A549 (cell line): ENCODE results near the gene AMDHD1. TPM values are rescaled to one million over a fixed set of nuclear protein-coding genes. Genes with fewer than 3 reads are reported as not detected.

Source experiments
- ATAC-seq, 2 experiments: fragments of 200-7000 bp in 1 of 2; fragments of >200 bp in 1 of 2; cut with Nextera tagmentation in 1 of 2; cut with Tn5 transposase in 1 of 2; 3 replicates each; pipeline versions ENCODE4 v1.8.0 to v1.9.1; 2018 to 2020; ENCODE audit warnings: mild to moderate bottlenecking in 1 of 2, moderate library complexity in 1 of 2
- CTCF ChIA-PET: fragments of 300-600 bp; sonication (Branson Sonifier 250); formaldehyde crosslinking; extraction: SDS; loops from one replicate; lab custom pipeline; 2021; ENCODE audit warnings: antibody characterized with exemption, inconsistent platforms; lab: Yijun Ruan, JAX
- POLR2A ChIA-PET: fragments of 350-600 bp; formaldehyde crosslinking; extraction: SDS; loops from one replicate; lab custom pipeline; 2021; ENCODE audit warnings: antibody characterized with exemption, inconsistent platforms; lab: Yijun Ruan, JAX
- DNase-seq, 2 experiments: peaks; one replicate each; pipeline versions ENCODE4 v3.0.0 to v3.0.0-alpha.2; 2011 to 2016; ENCODE audit warnings: low read depth in 1 of 2, low spot score in 1 of 2
- FAIRE-seq: peaks from 2 replicates; lab custom pipeline; 2011; peaks lifted over from hg19 to GRCh38; lab: Jason Lieb, UNC
- H3K27ac ChIP-seq, 2 experiments: fragments of >200 bp; sonication (Bioruptor Twin); formaldehyde crosslinking; 3 replicates each; pipeline ENCODE4 v1.5.1; 2016 to 2017
- H3K4me1 ChIP-seq: fragments of >200 bp; sonication (Bioruptor Twin); formaldehyde crosslinking; 3 replicates; pipeline ENCODE4 v1.6.1; 2016
- H3K4me2 ChIP-seq: fragments of >200 bp; sonication (Bioruptor Twin); formaldehyde crosslinking; 3 replicates; pipeline ENCODE4 v1.6.1; 2016
- H3K4me3 ChIP-seq: fragments of >200 bp; sonication (Bioruptor Twin); formaldehyde crosslinking; 3 replicates; pipeline ENCODE4 v1.5.1; 2016
- H3K9me3 ChIP-seq: fragments of >200 bp; sonication (Bioruptor Twin); formaldehyde crosslinking; 3 replicates; pipeline ENCODE4 v1.6.1; 2016
- BCL3 ChIP-seq: fragments of >200 bp; sonication (Bioruptor Twin); formaldehyde crosslinking; IDR thresholded peaks from 3 replicates; pipeline ENCODE4 v1.6.1; 2016
- CBX8 ChIP-seq: fragments of 200-600 bp; sonication (generic); IDR thresholded peaks from 2 replicates; pipeline ENCODE4 v1.6.1; 2016
- CHD2 ChIP-seq: fragments of 150-350 bp; IDR thresholded peaks from 2 replicates; pipeline ENCODE4 v1.6.1; 2014; ENCODE audit warnings: low read length; ENCODE audit not compliant: partially characterized antibody
- CHD4 ChIP-seq: fragments of 200-600 bp; sonication (generic); IDR thresholded peaks from 2 replicates; pipeline ENCODE4 v1.6.1; 2016; ENCODE audit warnings: antibody characterized with exemption, mild to moderate bottlenecking, borderline replicate concordance
- E2F6 ChIP-seq: IDR thresholded peaks from 2 replicates; pipeline ENCODE4 v1.6.1; 2012; ENCODE audit warnings: low read depth, borderline replicate concordance
- EHMT2 ChIP-seq: fragments of 200-600 bp; sonication (generic); IDR thresholded peaks from 2 replicates; pipeline ENCODE4 v1.6.1; 2016; ENCODE audit warnings: antibody characterized with exemption, low read depth, mild to moderate bottlenecking, moderate library complexity
- EP300 ChIP-seq, 2 experiments: fragments of >200 bp; sonication (Bioruptor Twin); formaldehyde crosslinking; IDR thresholded peaks; 2 replicates in 1 of 2; 3 replicates in 1 of 2; pipeline ENCODE4 v1.6.1; 2016 to 2017
- FOSL2 ChIP-seq, 2 experiments: fragments of 450-650 bp in 1 of 2; fragments of >200 bp in 1 of 2; sonication (Bioruptor Twin) in 1 of 2; formaldehyde crosslinking; IDR thresholded peaks; 2 replicates each; pipeline versions ENCODE4 v1.5.0 to v1.6.1; 2016 to 2020; ENCODE audit warnings: mild to moderate bottlenecking in 1 of 2, moderate library complexity in 1 of 2
- FOXS1 ChIP-seq: fragments of 250-450 bp; sonication (Bioruptor Pico); IDR thresholded peaks from 2 replicates; pipeline ENCODE4 v1.5.0; 2020; ENCODE audit warnings: mild to moderate bottlenecking, moderate library complexity
- HDAC2 ChIP-seq: fragments of 200-600 bp; sonication (generic); IDR thresholded peaks from 2 replicates; pipeline ENCODE4 v1.6.1; 2016
- HEYL ChIP-seq: fragments of 250-450 bp; sonication (Bioruptor Pico); IDR thresholded peaks from 2 replicates; pipeline ENCODE4 v1.8.0; 2021; ENCODE audit warnings: mild to moderate bottlenecking, moderate library complexity
- HMGXB4 ChIP-seq: fragments of 250-450 bp; sonication (Bioruptor Pico); IDR thresholded peaks from 2 replicates; pipeline ENCODE4 v1.5.0; 2021; ENCODE audit warnings: mild to moderate bottlenecking, moderate library complexity, borderline replicate concordance
- HOXA7 ChIP-seq: fragments of 250-450 bp; sonication (Bioruptor Pico); IDR thresholded peaks from 2 replicates; pipeline ENCODE4 v1.5.0; 2020; ENCODE audit warnings: mild to moderate bottlenecking, moderate library complexity
- MAFK ChIP-seq: fragments of 450-650 bp; IDR thresholded peaks from 2 replicates; pipeline ENCODE4 v1.6.1; 2014; ENCODE audit not compliant: partially characterized antibody
- MAX ChIP-seq: IDR thresholded peaks from 2 replicates; pipeline ENCODE4 v1.6.1; 2012
- NFE2L2 ChIP-seq: fragments of 150-350 bp; conservative IDR thresholded peaks from 2 replicates; pipeline ENCODE4 v1.6.1; 2014; ENCODE audit warnings: low read length
- PHF8 ChIP-seq: fragments of 200-600 bp; sonication (generic); IDR thresholded peaks from 2 replicates; pipeline ENCODE4 v1.6.1; 2016; ENCODE audit warnings: low read depth, mild to moderate bottlenecking, antibody characterized with exemption, moderate library complexity, borderline replicate concordance
- RAD21 ChIP-seq, 2 experiments: fragments of >200 bp in 1 of 2; sonication (Bioruptor Twin) in 1 of 2; formaldehyde crosslinking in 1 of 2; IDR thresholded peaks in 1 of 2; conservative IDR thresholded peaks in 1 of 2; 2 replicates in 1 of 2; 3 replicates in 1 of 2; pipeline ENCODE4 v1.6.1; 2012 to 2018; ENCODE audit warnings: inconsistent platforms in 1 of 2
- RARB ChIP-seq: fragments of 250-450 bp; sonication (Bioruptor Pico); IDR thresholded peaks from 2 replicates; pipeline ENCODE4 v1.8.0; 2021; ENCODE audit warnings: mild to moderate bottlenecking, moderate library complexity
- REST ChIP-seq: fragments of 200-600 bp; sonication (generic); IDR thresholded peaks from 2 replicates; pipeline ENCODE4 v1.6.1; 2016; ENCODE audit warnings: antibody characterized with exemption, mild to moderate bottlenecking, moderate library complexity
- RFX5 ChIP-seq: fragments of 450-650 bp; IDR thresholded peaks from 2 replicates; pipeline ENCODE4 v1.7.1; 2014; ENCODE audit warnings: antibody characterized with exemption, mild to moderate bottlenecking, moderate library complexity
- SREBF2 ChIP-seq: fragments of 450-650 bp; IDR thresholded peaks from 2 replicates; pipeline ENCODE4 v1.6.1; 2014; ENCODE audit warnings: mild to moderate bottlenecking, moderate library complexity
- TP53 ChIP-seq: fragments of 250-450 bp; sonication (Bioruptor Pico); IDR thresholded peaks from 2 replicates; pipeline ENCODE4 v1.5.0; 2021; ENCODE audit warnings: mild to moderate bottlenecking, moderate library complexity
- WGBS: methylation state at CpG from one replicate; pipeline ENCODE4 v1.1.6; 2017; ENCODE audit errors: missing lambda C conversion rate; 5-methylcytosine and 5-hydroxymethylcytosine counted together
- polyA plus RNA-seq, 4 experiments: library from polyadenylated mRNA; depleted of rRNA in 3 of 4; stranded (reverse); fragments of >200 nt; fragmentation: RNase III in 1 of 4; extraction: RNeasy Plus Mini Kit Qiagen cat#74134 plus additional on column Dnase treatment in 1 of 4; gene quantifications; 2 replicates in 3 of 4; 3 replicates in 1 of 4; pipeline ENCODE4 v1.2.3, GENCODE V29; 2011 to 2017

AMDHD1 gene
- polyA plus RNA-seq, 2 of the 4 experiments (the other 2 are of a cell fraction) = 4.1 to 7.7 TPM

- DNase-seq (no peak), FAIRE-seq (no peak), ATAC-seq (no peak)
- WGBS = 52% methylated on average over 4 of the region's 4 CpGs
- Histone ChIP-seq H3K9me3 (no peaks in the 10 kb centered on the region), H3K4me3 (no peak overlapping the region), H3K4me1 (no peaks in the 10 kb centered on the region), H3K4me2 (no peak overlapping the region), H3K27ac (no peak overlapping the region)
- POLR2A ChIA-PET = no interaction called here
- CTCF ChIA-PET = interaction anchor here (0.6 to 1.3 kb wide), 3 partner anchors 26 to 1022 kb away, joined by 3 to 4 read pairs (median 4); no protein-coding TSS in a partner anchor
- TF ChIP-seq RARB (CRISPR knock-in tag) = no peak
- peak; percentile 72 for TF ChIP-seq MAFK
- TF ChIP-seq HDAC2 = no peak
Measured at GRCh38 chr12:95972832-95973456, 29.8 kb downstream of the AMDHD1 start.

- ChIA-PET POLR2A (no interaction called here), CTCF (interaction anchor here (1.0 to 1.2 kb wide), 3 partner anchors 12 to 55 kb away, joined by 3 read pairs; no protein-coding TSS in a partner anchor)
- no peak for FAIRE-seq
Measured at GRCh38 chr12:95974358-95974757, 31.2 kb downstream of the AMDHD1 start.

GRCh38 chr12:95975491-95975890 lies 32.4 kb downstream of the AMDHD1 start:
- Histone ChIP-seq H3K9me3 (no peaks in the 10 kb centered on the region), H3K4me1 (no peaks in the 10 kb centered on the region), H3K4me3 (no peak overlapping the region), H3K27ac (no peak overlapping the region), H3K4me2 (no peak overlapping the region)
- DNase-seq (no peak), ATAC-seq (no peak), FAIRE-seq (no peak)
- CTCF ChIA-PET = interaction anchor here (0.8 to 1.0 kb wide), 2 partner anchors 57 to 542 kb away, joined by 3 read pairs; no protein-coding TSS in a partner anchor
- POLR2A ChIA-PET = no interaction called here
- 70% methylated on average over 4 of the region's 4 CpGs for WGBS
- no peak for TF ChIP-seq HOXA7
- TF ChIP-seq FOSL2 (IDR thresholded peaks at IDR 0.05) = no peak
- no peak for TF ChIP-seq FOSL2 (CRISPR knock-in tag; IDR thresholded peaks at IDR 0.05)
- no peak for TF ChIP-seq REST
- no peak for TF ChIP-seq EP300 (IDR thresholded peaks at IDR 0.05)
- TF ChIP-seq TP53 = no peak
- TF ChIP-seq NFE2L2 = no peak
- TF ChIP-seq HEYL (CRISPR knock-in tag) = no peak
- TF ChIP-seq FOXS1 (CRISPR knock-in tag) = no peak
- no peak for TF ChIP-seq CHD4
- no peak for TF ChIP-seq CBX8
- TF ChIP-seq RAD21 (conservative IDR thresholded peaks at IDR 0.05 in 1 of 2, IDR thresholded peaks at IDR 0.05 in 1 of 2) = no peak
- no peak for TF ChIP-seq BCL3
- no peak for TF ChIP-seq MAFK
- TF ChIP-seq RFX5 = no peak
- no peak for TF ChIP-seq CHD2

More at GRCh38 chr12:95974358-95974757, 31.2 kb downstream of the AMDHD1 start:
- no peaks in the 10 kb centered on the region for H3K4me1 ChIP-seq
- TF ChIP-seq HMGXB4 (no peak), PHF8 (no peak), EHMT2 (no peak), E2F6 (no peak), SREBF2 (no peak), MAX (no peak), MAFK (no peak)
- TF ChIP-seq, all 56 proteins: peak for 0
- H3K27ac ChIP-seq = no peak overlapping the region
- DNase-seq (no peak), ATAC-seq (no peak)
- no peaks in the 10 kb centered on the region for H3K9me3 ChIP-seq
- H3K4me3 ChIP-seq = no peak overlapping the region
- no peak overlapping the region for H3K4me2 ChIP-seq
- WGBS = 58% methylated on average over 2 of the region's 2 CpGs
